B cell (primary cell): ENCODE measurements around the gene ANKRD2. TPM values are rescaled to one million over a fixed set of nuclear protein-coding genes. Genes with fewer than 3 reads are reported as not detected.
A peak's percentile ranks its signal among the peaks of the same experiment; 100 is the strongest.

ENCODE experiments used
- ATAC-seq: fragments of 200-7000 bp; cut with Tn5 transposase; one replicate; pipeline ENCODE4 v1.10.0; 2021; ENCODE audit warnings: low read depth, mild to moderate bottlenecking, moderate number of reproducible peaks, moderate library complexity
- CTCF ChIA-PET: fragments of 350-600 bp; sonication (Branson Sonifier 250); formaldehyde crosslinking; loops from one replicate; lab custom pipeline; 2021; ENCODE audit warnings: antibody characterized with exemption, inconsistent platforms; lab: Charles Lee
- POLR2A ChIA-PET: fragments of 350-600 bp; sonication (Branson Sonifier 250); formaldehyde crosslinking; loops from one replicate; lab custom pipeline; 2021; ENCODE audit warnings: antibody characterized with exemption; lab: Charles Lee
- DNase-seq: peaks from one replicate; pipeline ENCODE4 v3.0.0; 2013
- H2AFZ ChIP-seq: 2 replicates; pipeline ENCODE4 v1.6.1; 2012; ENCODE audit warnings: mild to moderate bottlenecking, low read depth, low read length; ENCODE audit not compliant: insufficient read depth, poor library complexity, severe bottlenecking
- H3K27ac ChIP-seq, 2 donors: 1 replicate in 1 of 2; 2 replicates in 1 of 2; pipeline ENCODE4 v1.5.1; 2012 to 2013; ENCODE audit warnings: low read length in 2 of 2, mild to moderate bottlenecking in 2 of 2, moderate library complexity in 1 of 2
- H3K27me3 ChIP-seq, 4 experiments: fragments of 200-600 bp in 1 of 4; sonication (generic) in 1 of 4; replicated peaks in 1 of 4; 1 replicate in 2 of 4; 2 replicates in 2 of 4; pipeline versions ENCODE4 v1.6.1 to v1.7.0; 2013 to 2016; ENCODE audit warnings: low read length in 3 of 4, mild to moderate bottlenecking in 2 of 4, mixed read lengths in 1 of 4, moderate library complexity in 1 of 4; ENCODE audit not compliant: insufficient read depth in 4 of 4, control insufficient read depth in 3 of 4; ENCODE audit errors: control extremely low read depth in 1 of 4
- H3K36me3 ChIP-seq, 2 experiments: replicated peaks in 1 of 2; 1 replicate in 1 of 2; 2 replicates in 1 of 2; pipeline versions ENCODE4 v1.6.1 to v1.7.1; 2013; ENCODE audit warnings: low read length in 1 of 2; ENCODE audit not compliant: insufficient read depth in 2 of 2, control insufficient read depth in 1 of 2; ENCODE audit errors: control extremely low read depth in 1 of 2, extremely low read depth in 1 of 2
- H3K4me1 ChIP-seq, 2 donors: fragments of 200-600 bp in 1 of 2; sonication (generic) in 1 of 2; 1 replicate in 1 of 2; 2 replicates in 1 of 2; pipeline versions ENCODE4 v1.5.1 to v1.6.1; 2013 to 2017; ENCODE audit warnings: low read length in 2 of 2; ENCODE audit not compliant: control insufficient read depth in 2 of 2, insufficient read depth in 2 of 2
- H3K4me2 ChIP-seq: replicated peaks from 2 replicates; pipeline ENCODE3; 2012; ENCODE audit warnings: mild to moderate bottlenecking, low read depth, low read length; ENCODE audit not compliant: poor library complexity, severe bottlenecking
- H3K4me3 ChIP-seq, 5 experiments: fragments of 200-600 bp in 1 of 5; sonication (generic) in 1 of 5; 1 replicate in 3 of 5; 2 replicates in 2 of 5; pipeline versions ENCODE4 v1.5.1 to v1.7.0; 2011 to 2016; ENCODE audit warnings: low read length in 4 of 5, mild to moderate bottlenecking in 4 of 5, low read depth in 2 of 5, control low read depth in 1 of 5, moderate library complexity in 1 of 5; ENCODE audit not compliant: insufficient read depth in 1 of 5; ENCODE audit errors: control extremely low read depth in 1 of 5, extremely low read depth in 1 of 5
- H3K79me2 ChIP-seq: fragments of 200-600 bp; sonication (generic); one replicate; pipeline ENCODE4 v1.6.0; 2016; ENCODE audit warnings: low read length; ENCODE audit not compliant: control insufficient read depth, insufficient read depth
- H3K9ac ChIP-seq: fragments of 200-600 bp; sonication (generic); 2 replicates; pipeline ENCODE4 v1.6.1; 2017; ENCODE audit warnings: mild to moderate bottlenecking, low read length, moderate library complexity
- H3K9me3 ChIP-seq, 3 donors: one replicate each; pipeline versions ENCODE4 v1.6.1 to v1.7.1; 2013; ENCODE audit warnings: low read length in 2 of 3; ENCODE audit not compliant: control insufficient read depth in 2 of 3, insufficient read depth in 1 of 3; ENCODE audit errors: control extremely low read depth in 1 of 3
- H4K20me1 ChIP-seq: 2 replicates; pipeline ENCODE4 v1.6.0; 2012; ENCODE audit warnings: mild to moderate bottlenecking, low read length; ENCODE audit not compliant: insufficient read depth, control insufficient read depth, poor library complexity, severe bottlenecking
- H3K27ac Mint-ChIP-seq: one replicate; pipeline ENCODE4 v1.8.0; 2021; ENCODE audit warnings: mixed read lengths
- H3K27me3 Mint-ChIP-seq: one replicate; pipeline ENCODE4 v1.8.0; 2021; ENCODE audit warnings: mixed read lengths
- H3K4me1 Mint-ChIP-seq: one replicate; pipeline ENCODE4 v1.8.0; 2021; ENCODE audit warnings: mixed read lengths
- H3K4me3 Mint-ChIP-seq: one replicate; pipeline ENCODE4 v1.8.0; 2021; ENCODE audit warnings: mixed read lengths
- H3K9me3 Mint-ChIP-seq: one replicate; pipeline ENCODE4 v1.8.0; 2022; ENCODE audit warnings: mixed read lengths; ENCODE audit not compliant: insufficient read depth
- EZH2 ChIP-seq: IDR thresholded peaks from 2 replicates; pipeline ENCODE4 v1.6.1; 2012; ENCODE audit warnings: borderline replicate concordance, low read depth, mild to moderate bottlenecking, moderate library complexity, low read length; ENCODE audit not compliant: insufficient read depth, poor library complexity, severe bottlenecking
- WGBS: methylation state at CpG from one replicate; pipeline ENCODE4 v1.1.5; 2013; ENCODE audit warnings: missing lambda C conversion rate; ENCODE audit not compliant: insufficient coverage; 5-methylcytosine and 5-hydroxymethylcytosine counted together
- intact Hi-C: fragments of 100-400 bp; cut with micrococcal nuclease; formaldehyde crosslinking; loops from one replicate; pipeline ENCODE4 v1.10.0; 2022
- polyA plus RNA-seq: library from polyadenylated mRNA; depleted of rRNA; stranded (reverse); fragments of >200 nt; gene quantifications from 2 replicates; pipeline ENCODE4 v1.2.3, GENCODE V29; 2012
- total RNA-seq, 2 donors: library from RNA; stranded (reverse); fragments of 120-200 nt in 1 of 2; gene quantifications; 1 replicate in 1 of 2; 2 replicates in 1 of 2; pipeline versions ENCODE4 v1.2.3 to v1.2.4, GENCODE V29; 2013 to 2022
- TF ChIP-seq, protein P1 (sequence below): fragments of 200-600 bp; IDR thresholded peaks from one replicate; pipeline ENCODE4 v1.8.0; 2022; ENCODE audit warnings: antibody characterized with exemption, mild to moderate bottlenecking

ANKRD2 gene
- total and polyA plus RNA-seq, 2 donors (not counting 1 experiment from before 2014, with no cell fraction given): not detected

DNA sequence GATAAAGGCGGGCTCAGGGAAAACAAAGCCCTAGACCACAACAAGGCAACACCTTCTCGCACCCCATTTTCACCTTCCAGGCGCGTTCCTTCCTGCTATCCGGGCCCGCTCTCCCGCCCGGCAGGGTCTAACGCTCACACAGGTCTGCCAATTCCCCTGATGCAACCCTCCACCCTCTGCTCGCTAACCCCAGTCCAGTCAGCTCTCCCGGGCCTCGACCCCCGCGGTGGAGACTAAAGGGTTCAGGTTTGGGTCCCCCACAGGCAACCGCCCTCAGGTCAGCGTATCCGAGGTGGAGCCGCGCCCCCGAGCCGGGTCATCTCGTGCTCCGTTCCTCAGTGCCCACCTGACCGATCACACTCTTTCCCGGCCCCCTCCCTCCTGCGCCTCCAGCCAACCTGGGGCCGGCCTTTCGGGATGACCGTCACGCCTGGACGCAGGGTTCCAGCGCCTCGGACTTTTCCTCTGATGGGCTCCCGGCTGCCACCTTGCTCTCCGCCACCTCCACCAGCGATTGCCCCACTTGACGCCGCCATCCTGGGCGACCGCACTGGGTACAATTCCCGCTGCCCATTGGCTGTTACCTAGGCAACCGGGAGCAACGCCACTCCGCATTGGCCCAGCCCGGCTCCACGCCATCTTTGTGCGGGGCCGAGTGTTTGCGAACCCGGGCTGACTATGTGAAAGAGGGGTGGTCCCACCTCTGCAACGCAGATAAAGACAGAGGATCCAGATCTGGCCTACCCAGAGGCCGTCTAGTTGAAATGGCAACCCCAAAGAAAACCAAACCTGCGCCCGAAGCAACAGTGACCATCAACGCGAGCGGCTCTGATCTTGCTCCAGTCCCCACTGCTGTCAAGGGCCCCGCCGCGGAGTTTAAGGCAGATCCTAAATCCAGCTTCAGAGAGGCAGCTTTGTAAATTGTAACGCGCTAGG lies 60.6 kb downstream of the ANKRD2 start, which contains the start of gene MORN4:
Gene MORN4, minus strand, starts transcription at position 552 of the 936 bp plus-strand sequence. CDS start 13,847 bp downstream, outside the sequence.
- intact Hi-C loops: loop anchor here (1.0 to 2.0 kb wide), 5 partner anchors 8 to 188 kb away; partner anchors contain the start of genes AVPI1, MMS19, UBTD1 and ZFYVE27
- ChIA-PET CTCF (no interaction called here), POLR2A (no interaction called here)
- no peak for TF ChIP-seq EZH2
- TF ChIP-seq, protein P1, sequence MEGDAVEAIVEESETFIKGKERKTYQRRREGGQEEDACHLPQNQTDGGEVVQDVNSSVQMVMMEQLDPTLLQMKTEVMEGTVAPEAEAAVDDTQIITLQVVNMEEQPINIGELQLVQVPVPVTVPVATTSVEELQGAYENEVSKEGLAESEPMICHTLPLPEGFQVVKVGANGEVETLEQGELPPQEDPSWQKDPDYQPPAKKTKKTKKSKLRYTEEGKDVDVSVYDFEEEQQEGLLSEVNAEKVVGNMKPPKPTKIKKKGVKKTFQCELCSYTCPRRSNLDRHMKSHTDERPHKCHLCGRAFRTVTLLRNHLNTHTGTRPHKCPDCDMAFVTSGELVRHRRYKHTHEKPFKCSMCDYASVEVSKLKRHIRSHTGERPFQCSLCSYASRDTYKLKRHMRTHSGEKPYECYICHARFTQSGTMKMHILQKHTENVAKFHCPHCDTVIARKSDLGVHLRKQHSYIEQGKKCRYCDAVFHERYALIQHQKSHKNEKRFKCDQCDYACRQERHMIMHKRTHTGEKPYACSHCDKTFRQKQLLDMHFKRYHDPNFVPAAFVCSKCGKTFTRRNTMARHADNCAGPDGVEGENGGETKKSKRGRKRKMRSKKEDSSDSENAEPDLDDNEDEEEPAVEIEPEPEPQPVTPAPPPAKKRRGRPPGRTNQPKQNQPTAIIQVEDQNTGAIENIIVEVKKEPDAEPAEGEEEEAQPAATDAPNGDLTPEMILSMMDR: no peak
- no peaks in the 10 kb centered on the region for H3K9me3 ChIP-seq
- no peaks in the 10 kb centered on the region for H3K36me3 ChIP-seq
- H3K9ac ChIP-seq: peak within 1 kb of the TSS; percentile 78
- H2AFZ ChIP-seq: peak within 1 kb of the TSS; percentile 100
- Mint-ChIP-seq H3K27me3 (no peaks in the 10 kb centered on the region), H3K4me3 (peak within 1 kb of the TSS; percentile 94), H3K9me3 (no peaks in the 10 kb centered on the region), H3K27ac (peak within 1 kb of the TSS; percentile 76), H3K4me1 (peaks cover 13% of the 10 kb centered on the region)
- DNase-seq (peak; percentile 93), ATAC-seq (peak; percentile 99)
- peak within 1 kb of the TSS in 1 of 2 donors; percentile 11 for H3K27ac ChIP-seq
- peaks cover 0 to 6% (median 0%) of the 10 kb centered on the region in 4 experiments for H3K27me3 ChIP-seq
- no peaks in the 10 kb centered on the region for H3K79me2 ChIP-seq
- H3K4me1 ChIP-seq: peaks cover 0 to 11% of the 10 kb centered on the region in 2 donors
- H3K4me3 ChIP-seq: peak within 1 kb of the TSS; percentile 34 to 87 (median 63)
- no peaks in the 10 kb centered on the region for H4K20me1 ChIP-seq
- peak within 1 kb of the TSS; percentile 96 for H3K4me2 ChIP-seq
- 6% methylated on average over 62 of the region's 62 CpGs for WGBS

Other genes with a start within 250 kb of the ANKRD2 start
- 30.2 and 31.5 TPM in 2 replicates for gene FRAT2, start 238.1 kb upstream of the ANKRD2 start, total RNA-seq
- gene FRAT2, start 238.1 kb upstream of the ANKRD2 start, polyA plus RNA-seq: 4.1 and 4.9 TPM in 2 replicates
- gene RRP12, start 171.4 kb upstream of the ANKRD2 start, total RNA-seq: 33.6 and 35.7 TPM in 2 replicates
- 19.3 and 22.8 TPM in 2 replicates for gene RRP12, start 171.4 kb upstream of the ANKRD2 start, polyA plus RNA-seq
- 80.3 and 83.4 TPM in 2 replicates for gene PGAM1, start 146.6 kb upstream of the ANKRD2 start, total RNA-seq
- gene PGAM1, start 146.6 kb upstream of the ANKRD2 start, polyA plus RNA-seq: 28.8 and 48.7 TPM in 2 replicates
- gene EXOSC1, start 126.8 kb upstream of the ANKRD2 start, total RNA-seq: 44.5 and 49.0 TPM in 2 replicates
- 26.4 and 32.2 TPM in 2 replicates for gene EXOSC1, start 126.8 kb upstream of the ANKRD2 start, polyA plus RNA-seq
- gene ZDHHC16, start 126.6 kb upstream of the ANKRD2 start, total RNA-seq: 35.6 and 41.5 TPM in 2 replicates
- 21.0 and 24.1 TPM in 2 replicates for gene ZDHHC16, start 126.6 kb upstream of the ANKRD2 start, polyA plus RNA-seq
- gene MMS19, start 74.4 kb upstream of the ANKRD2 start, total RNA-seq: 78.0 and 82.1 TPM in 2 replicates
- 102 TPM in 2 replicates for gene MMS19, start 74.4 kb upstream of the ANKRD2 start, polyA plus RNA-seq
- gene UBTD1, start 73.9 kb upstream of the ANKRD2 start, total RNA-seq: 1.7 and 1.8 TPM in 2 replicates
- 1.2 and 1.3 TPM in 2 replicates for gene UBTD1, start 73.9 kb upstream of the ANKRD2 start, polyA plus RNA-seq
- gene HOGA1, start 11.6 kb downstream of the ANKRD2 start, total RNA-seq: not detected in 2 replicates
- gene HOGA1, start 11.6 kb downstream of the ANKRD2 start, polyA plus RNA-seq: not detected in 2 replicates
- not detected in 2 replicates for gene C10orf62, start 16.9 kb downstream of the ANKRD2 start, total RNA-seq
- not detected in 2 replicates for gene C10orf62, start 16.9 kb downstream of the ANKRD2 start, polyA plus RNA-seq
- 2.8 TPM in 2 replicates for gene MORN4, start 60.7 kb downstream of the ANKRD2 start, total RNA-seq
- 1.5 TPM in 2 replicates for gene MORN4, start 60.7 kb downstream of the ANKRD2 start, polyA plus RNA-seq
- 17.7 and 18.4 TPM in 2 replicates for gene PI4K2A, start 67.9 kb downstream of the ANKRD2 start, total RNA-seq
- 7.9 and 26.6 TPM in 2 replicates for gene PI4K2A, start 67.9 kb downstream of the ANKRD2 start, polyA plus RNA-seq
- gene AVPI1, start 114.5 kb downstream of the ANKRD2 start, total RNA-seq: 3.4 and 3.9 TPM in 2 replicates
- 3.6 and 4.0 TPM in 2 replicates for gene AVPI1, start 114.5 kb downstream of the ANKRD2 start, polyA plus RNA-seq
- gene MARVELD1, start 141.0 kb downstream of the ANKRD2 start, total RNA-seq: 0.54 and 0.80 TPM in 2 replicates
- 0.26 and 0.45 TPM in 2 replicates for gene MARVELD1, start 141.0 kb downstream of the ANKRD2 start, polyA plus RNA-seq
- gene ZFYVE27, start 164.3 kb downstream of the ANKRD2 start, total RNA-seq: 79.0 and 79.7 TPM in 2 replicates
- 50.4 and 55.2 TPM in 2 replicates for gene ZFYVE27, start 164.3 kb downstream of the ANKRD2 start, polyA plus RNA-seq
- not detected in 2 replicates for gene SFRP5, start 199.2 kb downstream of the ANKRD2 start, total RNA-seq
- gene SFRP5, start 199.2 kb downstream of the ANKRD2 start, polyA plus RNA-seq: not detected in 2 replicates